Neural cell (in vitro differentiated cells): ENCODE results near the gene ITGA11.

Experiments
- CTCF ChIP-seq: fragments of 450-650 bp; IDR thresholded peaks from 2 replicates; pipeline ENCODE4 v1.5.1; 2014; ENCODE audit warnings: antibody characterized with exemption, mild to moderate bottlenecking, moderate library complexity; ENCODE audit not compliant: poor library complexity, severe bottlenecking
- EP300 ChIP-seq: fragments of 450-650 bp; conservative IDR thresholded peaks from 2 replicates; pipeline ENCODE4 v1.6.1; 2014; ENCODE audit warnings: antibody characterized with exemption, mild to moderate bottlenecking, moderate library complexity; ENCODE audit not compliant: poor library complexity, severe bottlenecking
- EZH2 ChIP-seq: fragments of 200-600, 300-800 bp; shearing (Covaris generic), sonication (generic); IDR thresholded peaks from 2 replicates; pipeline ENCODE4 v1.6.1; 2014; ENCODE audit warnings: antibody characterized with exemption, low read length, borderline replicate concordance, mild to moderate bottlenecking; ENCODE audit not compliant: insufficient read depth, poor library complexity, severe bottlenecking
- MXI1 ChIP-seq: fragments of 450-650 bp; conservative IDR thresholded peaks from 2 replicates; pipeline ENCODE4 v1.6.1; 2014; ENCODE audit warnings: antibody characterized with exemption, mild to moderate bottlenecking; ENCODE audit not compliant: poor library complexity, severe bottlenecking
- POLR2AphosphoS5 ChIP-seq: IDR thresholded peaks from 2 replicates; pipeline ENCODE4 v1.6.1; 2012
- RAD21 ChIP-seq: fragments of 450-650 bp; conservative IDR thresholded peaks from 2 replicates; pipeline ENCODE4 v1.6.1; 2014; ENCODE audit warnings: antibody characterized with exemption, mild to moderate bottlenecking, moderate library complexity
- TAF1 ChIP-seq: IDR thresholded peaks from 2 replicates; pipeline ENCODE4 v1.6.1; 2012; ENCODE audit warnings: low read depth

DNA sequence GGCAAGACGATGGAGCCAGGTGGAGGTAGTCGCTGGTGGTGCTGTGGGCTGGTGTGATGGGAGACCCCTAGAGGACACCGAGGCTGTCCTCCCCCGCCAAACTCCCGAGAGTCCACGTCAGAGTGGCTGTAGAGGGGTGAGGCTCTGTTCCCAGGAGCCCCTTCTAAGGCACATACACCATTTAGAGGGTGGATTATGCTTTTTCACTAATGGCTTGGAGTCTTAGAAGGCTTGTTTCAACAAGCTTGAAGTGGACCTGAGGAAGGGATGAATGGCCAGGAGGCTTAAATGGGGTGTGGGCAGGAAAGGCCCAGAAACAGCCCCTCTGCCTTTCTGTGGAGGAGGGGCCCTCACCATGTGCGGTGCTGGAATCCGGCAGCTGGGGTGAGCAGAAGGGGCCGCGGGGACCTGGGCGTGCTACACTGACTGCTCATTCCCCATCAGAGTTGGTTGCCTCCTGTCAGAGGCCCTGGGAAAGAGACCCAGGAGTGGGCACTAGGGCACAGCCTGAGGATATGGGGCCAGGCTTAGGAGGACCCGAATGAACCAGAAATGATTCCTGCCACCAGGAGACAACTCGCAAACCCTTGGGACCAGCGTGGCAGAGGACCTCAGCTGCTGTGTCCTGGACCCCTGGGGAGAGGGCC lies 88.3 kb downstream of the ITGA11 start:
- no peak for TF ChIP-seq MXI1
- no peak for TF ChIP-seq RAD21
- TF ChIP-seq CTCF: no peak
- no peak for TF ChIP-seq POLR2AphosphoS5
- TF ChIP-seq EZH2: no peak
- no peak for TF ChIP-seq TAF1
- no peak for TF ChIP-seq EP300
